Stimulated activated effector memory CD8-positive, alpha-beta T cell treated with anti-CD3 and anti-CD28 coated beads, Interleukin-12 subunit alpha, Interleukin-12 subunit beta, amount 100 ng/mL, for 72 hours (primary cell): ENCODE results near the gene TLNRD1.

ENCODE experiments used
- ATAC-seq: fragments of 150-1000 bp; cut with Tn5 transposase; 2 replicates; pipeline ENCODE4 v1.10.0; 2021
- DNase-seq, 2 donors: peaks; one replicate each; pipeline ENCODE4 v3.0.0; 2021 to 2022; ENCODE audit warnings: low spot score in 2 of 2
- H3K27ac Mint-ChIP-seq: one replicate; pipeline ENCODE4 v1.8.0; 2022; ENCODE audit warnings: mild to moderate bottlenecking, mixed read lengths
- H3K36me3 Mint-ChIP-seq: one replicate; pipeline ENCODE4 v1.8.0; 2022; ENCODE audit warnings: mild to moderate bottlenecking, mixed read lengths
- H3K4me1 Mint-ChIP-seq: one replicate; pipeline ENCODE4 v1.8.0; 2022; ENCODE audit warnings: mixed read lengths
- H3K4me3 Mint-ChIP-seq: one replicate; pipeline ENCODE4 v1.8.0; 2022; ENCODE audit warnings: mild to moderate bottlenecking, mixed read lengths
- H3K9me3 Mint-ChIP-seq: one replicate; pipeline ENCODE4 v1.8.0; 2022; ENCODE audit warnings: mixed read lengths

Gene TLNRD1

GRCh38 chr15:80970018-80970657, 30.6 kb upstream of the TLNRD1 start:
- DNase-seq (peak; percentile 53 to 74), ATAC-seq (peak; percentile 49)
- Mint-ChIP-seq H3K4me3 (no peak overlapping the region), H3K4me1 (peaks cover 6% of the 10 kb centered on the region), H3K9me3 (no peaks in the 10 kb centered on the region), H3K36me3 (peaks cover 64% of the 10 kb centered on the region), H3K27ac (peak overlapping the region; percentile 43)

GRCh38 chr15:80970658-80971057, 30.1 kb upstream of the TLNRD1 start:
- H3K4me1 Mint-ChIP-seq, result peaks cover 11% of the 10 kb centered on the region
- DNase-seq, result no peak
- peaks cover 64% of the 10 kb centered on the region for H3K36me3 Mint-ChIP-seq
- H3K4me3 Mint-ChIP-seq, result no peak overlapping the region
- no peak for ATAC-seq
- no peaks in the 10 kb centered on the region for H3K9me3 Mint-ChIP-seq
- peak overlapping the region; percentile 43 for H3K27ac Mint-ChIP-seq

GRCh38 chr15:80971143-80971542, 29.6 kb upstream of the TLNRD1 start:
- DNase-seq (no peak), ATAC-seq (no peak)
- Mint-ChIP-seq H3K36me3 (peaks cover 64% of the 10 kb centered on the region), H3K9me3 (no peaks in the 10 kb centered on the region), H3K4me3 (no peak overlapping the region), H3K4me1 (peaks cover 13% of the 10 kb centered on the region), H3K27ac (no peak overlapping the region)

- Mint-ChIP-seq H3K4me1 (peaks cover 21% of the 10 kb centered on the region), H3K4me3 (no peak overlapping the region), H3K36me3 (peaks cover 64% of the 10 kb centered on the region), H3K27ac (peak overlapping the region; percentile 52), H3K9me3 (no peaks in the 10 kb centered on the region)
- DNase-seq (no peak), ATAC-seq (no peak)
Observed at GRCh38 chr15:80972276-80972675, 28.4 kb upstream of the TLNRD1 start.

GRCh38 chr15:80974914-80975313, 25.8 kb upstream of the TLNRD1 start:
- H3K4me1 Mint-ChIP-seq, result peaks cover 43% of the 10 kb centered on the region
- ATAC-seq, result peak; percentile 44
- H3K36me3 Mint-ChIP-seq, result peaks cover 72% of the 10 kb centered on the region
- H3K4me3 Mint-ChIP-seq, result no peak overlapping the region
- no peak overlapping the region for H3K27ac Mint-ChIP-seq
- no peak for DNase-seq
- no peaks in the 10 kb centered on the region for H3K9me3 Mint-ChIP-seq

GRCh38 chr15:80976851-80977250, 23.9 kb upstream of the TLNRD1 start:
- H3K4me1 Mint-ChIP-seq, result peaks cover 43% of the 10 kb centered on the region
- peaks cover 77% of the 10 kb centered on the region for H3K36me3 Mint-ChIP-seq
- H3K4me3 Mint-ChIP-seq, result no peak overlapping the region
- DNase-seq, result no peak
- no peak for ATAC-seq
- no peaks in the 10 kb centered on the region for H3K9me3 Mint-ChIP-seq
- peak overlapping the region; percentile 67 for H3K27ac Mint-ChIP-seq

- no peak overlapping the region for H3K4me3 Mint-ChIP-seq
- no peaks in the 10 kb centered on the region for H3K9me3 Mint-ChIP-seq
- peaks cover 77% of the 10 kb centered on the region for H3K36me3 Mint-ChIP-seq
- peaks cover 50% of the 10 kb centered on the region for H3K4me1 Mint-ChIP-seq
- DNase-seq, result no peak
- ATAC-seq, result peak; percentile 64
- peak overlapping the region; percentile 67 for H3K27ac Mint-ChIP-seq
Observed at GRCh38 chr15:80977627-80978036, 23.1 kb upstream of the TLNRD1 start.

- DNase-seq, result no peak
- peak overlapping the region; percentile 67 for H3K27ac Mint-ChIP-seq
- H3K4me1 Mint-ChIP-seq, result peaks cover 56% of the 10 kb centered on the region
- peaks cover 75% of the 10 kb centered on the region for H3K36me3 Mint-ChIP-seq
- H3K4me3 Mint-ChIP-seq, result no peak overlapping the region
- ATAC-seq, result no peak
- H3K9me3 Mint-ChIP-seq, result no peaks in the 10 kb centered on the region
Observed at GRCh38 chr15:80978685-80979329, 21.9 kb upstream of the TLNRD1 start.

GRCh38 chr15:80979538-80980200, 21.1 kb upstream of the TLNRD1 start:
- H3K4me3 Mint-ChIP-seq, result no peak overlapping the region
- H3K36me3 Mint-ChIP-seq, result peaks cover 73% of the 10 kb centered on the region
- ATAC-seq (no peak), DNase-seq (no peak)
- peak overlapping the region; percentile 67 for H3K27ac Mint-ChIP-seq
- H3K9me3 Mint-ChIP-seq, result no peaks in the 10 kb centered on the region
- peaks cover 59% of the 10 kb centered on the region for H3K4me1 Mint-ChIP-seq

- DNase-seq, result no peak
- Mint-ChIP-seq H3K36me3 (peaks cover 78% of the 10 kb centered on the region), H3K27ac (peak overlapping the region; percentile 3), H3K4me3 (no peak overlapping the region), H3K9me3 (no peaks in the 10 kb centered on the region), H3K4me1 (peaks cover 68% of the 10 kb centered on the region)
- no peak for ATAC-seq
Observed at GRCh38 chr15:80982205-80982604, 18.5 kb upstream of the TLNRD1 start.

- no peak overlapping the region for H3K4me3 Mint-ChIP-seq
- H3K27ac Mint-ChIP-seq, result peak overlapping the region; percentile 3
- no peaks in the 10 kb centered on the region for H3K9me3 Mint-ChIP-seq
- DNase-seq (no peak), ATAC-seq (no peak)
- H3K4me1 Mint-ChIP-seq, result peaks cover 64% of the 10 kb centered on the region
- H3K36me3 Mint-ChIP-seq, result peaks cover 74% of the 10 kb centered on the region
Observed at GRCh38 chr15:80982839-80983238, 17.9 kb upstream of the TLNRD1 start.

GRCh38 chr15:80984856-80985255, 15.9 kb upstream of the TLNRD1 start:
- no peak overlapping the region for H3K4me3 Mint-ChIP-seq
- ATAC-seq (no peak), DNase-seq (no peak)
- no peaks in the 10 kb centered on the region for H3K9me3 Mint-ChIP-seq
- H3K4me1 Mint-ChIP-seq, result peaks cover 67% of the 10 kb centered on the region
- H3K36me3 Mint-ChIP-seq, result peaks cover 66% of the 10 kb centered on the region
- H3K27ac Mint-ChIP-seq, result no peak overlapping the region

- Mint-ChIP-seq H3K36me3 (peaks cover 55% of the 10 kb centered on the region), H3K9me3 (no peaks in the 10 kb centered on the region), H3K4me3 (no peak overlapping the region), H3K27ac (peak overlapping the region; percentile 26), H3K4me1 (peaks cover 68% of the 10 kb centered on the region)
- DNase-seq (no peak), ATAC-seq (no peak)
Observed at GRCh38 chr15:80985981-80986380, 14.7 kb upstream of the TLNRD1 start.

GRCh38 chr15:80986487-80986886, 14.2 kb upstream of the TLNRD1 start:
- H3K27ac Mint-ChIP-seq, result peak overlapping the region; percentile 26
- H3K4me1 Mint-ChIP-seq, result peaks cover 73% of the 10 kb centered on the region
- H3K9me3 Mint-ChIP-seq, result no peaks in the 10 kb centered on the region
- ATAC-seq, result no peak
- H3K36me3 Mint-ChIP-seq, result peaks cover 50% of the 10 kb centered on the region
- DNase-seq, result no peak
- H3K4me3 Mint-ChIP-seq, result no peak overlapping the region

- Mint-ChIP-seq H3K9me3 (no peaks in the 10 kb centered on the region), H3K36me3 (peaks cover 34% of the 10 kb centered on the region), H3K4me3 (peak overlapping the region; percentile 97), H3K27ac (peak overlapping the region; percentile 96), H3K4me1 (peaks cover 64% of the 10 kb centered on the region)
- ATAC-seq (no peak), DNase-seq (no peak)
Observed at GRCh38 chr15:80988148-80988796, 12.5 kb upstream of the TLNRD1 start.
